HEK293 (cell line): ENCODE results near the gene PLCL1.
A peak's percentile ranks its signal among the peaks of the same experiment; 100 is the strongest.

Experiments used
- BCL11A ChIP-seq: fragments of 450-650 bp; formaldehyde crosslinking; IDR thresholded peaks from 2 replicates; pipeline ENCODE4 v1.5.1; 2016; ENCODE audit warnings: low read depth, missing biosample characterization, missing genetic modification characterization
- HIC1 ChIP-seq: fragments of 450-650 bp; formaldehyde crosslinking; IDR thresholded peaks from 2 replicates; pipeline ENCODE4 v1.5.1; 2016; ENCODE audit warnings: missing biosample characterization, missing genetic modification characterization
- KLF9 ChIP-seq: fragments of 450-650 bp; formaldehyde crosslinking; IDR thresholded peaks from 2 replicates; pipeline ENCODE4 v1.5.1; 2016; ENCODE audit warnings: missing biosample characterization, missing genetic modification characterization, low read depth
- PRDM4 ChIP-seq: fragments of 450-650 bp; formaldehyde crosslinking; IDR thresholded peaks from 2 replicates; pipeline ENCODE4 v1.5.1; 2017; ENCODE audit warnings: missing biosample characterization, missing genetic modification characterization
- ZBTB1 ChIP-seq: fragments of 450-650 bp; formaldehyde crosslinking; IDR thresholded peaks from 2 replicates; pipeline ENCODE4 v1.5.1; 2016; ENCODE audit warnings: missing biosample characterization, missing genetic modification characterization
- ZBTB44 ChIP-seq: fragments of 450-650 bp; IDR thresholded peaks from 2 replicates; pipeline ENCODE4 v1.5.1; 2018; ENCODE audit warnings: missing biosample characterization, mild to moderate bottlenecking, missing genetic modification characterization
- ZFP41 ChIP-seq: fragments of 450-650 bp; formaldehyde crosslinking; IDR thresholded peaks from 2 replicates; pipeline ENCODE4 v1.5.1; 2016; ENCODE audit warnings: missing biosample characterization, missing genetic modification characterization, borderline replicate concordance
- ZNF518A ChIP-seq: fragments of 450-650 bp; formaldehyde crosslinking; conservative IDR thresholded peaks from 2 replicates; pipeline ENCODE4 v1.5.1; 2016; ENCODE audit warnings: low read depth, missing biosample characterization, missing genetic modification characterization
- ZNF596 ChIP-seq: fragments of 450-650 bp; IDR thresholded peaks from 2 replicates; pipeline ENCODE4 v1.5.0; 2018; ENCODE audit warnings: missing biosample characterization, mild to moderate bottlenecking, missing genetic modification characterization, moderate library complexity
- ZNF621 ChIP-seq: fragments of 450-650 bp; formaldehyde crosslinking; IDR thresholded peaks from 2 replicates; pipeline ENCODE4 v1.5.1; 2017; ENCODE audit warnings: missing biosample characterization, missing genetic modification characterization
- ZNF626 ChIP-seq: fragments of 450-650 bp; sonication (Bioruptor Pico); formaldehyde crosslinking; IDR thresholded peaks from 2 replicates; pipeline ENCODE4 v1.5.1; 2018; ENCODE audit warnings: missing biosample characterization, missing genetic modification characterization, inconsistent platforms
- ZNF791 ChIP-seq: fragments of 450-650 bp; formaldehyde crosslinking; IDR thresholded peaks from 2 replicates; pipeline ENCODE4 v1.5.1; 2016; ENCODE audit warnings: missing biosample characterization, missing genetic modification characterization
- TF ChIP-seq, protein P1 (sequence below): fragments of 450-650 bp; formaldehyde crosslinking; IDR thresholded peaks from 2 replicates; pipeline ENCODE4 v1.5.1; 2017; ENCODE audit warnings: missing biosample characterization, missing genetic modification characterization
- TF ChIP-seq, protein P2 (sequence below): fragments of 450-650 bp; formaldehyde crosslinking; IDR thresholded peaks from 2 replicates; pipeline ENCODE4 v1.5.1; 2016; ENCODE audit warnings: missing biosample characterization, missing genetic modification characterization
- TF ChIP-seq, protein P3 (sequence below): fragments of 450-650 bp; formaldehyde crosslinking; IDR thresholded peaks from 2 replicates; pipeline ENCODE4 v1.5.1; 2016; ENCODE audit warnings: missing biosample characterization, missing genetic modification characterization

The PLCL1 gene

GRCh38 chr2:197869501-197870111, 65.2 kb downstream of the PLCL1 start (continued):
- TF ChIP-seq, protein P1, sequence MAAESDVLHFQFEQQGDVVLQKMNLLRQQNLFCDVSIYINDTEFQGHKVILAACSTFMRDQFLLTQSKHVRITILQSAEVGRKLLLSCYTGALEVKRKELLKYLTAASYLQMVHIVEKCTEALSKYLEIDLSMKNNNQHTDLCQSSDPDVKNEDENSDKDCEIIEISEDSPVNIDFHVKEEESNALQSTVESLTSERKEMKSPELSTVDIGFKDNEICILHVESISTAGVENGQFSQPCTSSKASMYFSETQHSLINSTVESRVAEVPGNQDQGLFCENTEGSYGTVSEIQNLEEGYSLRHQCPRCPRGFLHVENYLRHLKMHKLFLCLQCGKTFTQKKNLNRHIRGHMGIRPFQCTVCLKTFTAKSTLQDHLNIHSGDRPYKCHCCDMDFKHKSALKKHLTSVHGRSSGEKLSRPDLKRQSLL (tag by site-specific recombination), result no peak
- TF ChIP-seq ZBTB44 (tag by site-specific recombination) (peak; percentile 59), BCL11A (0 out of 2 replicates have a peak, but pooled peaks have one; percentile 25), KLF9 (tag by site-specific recombination) (no peak), ZNF518A (tag by site-specific recombination) (0 out of 2 replicates have a peak, but pooled peaks have one; percentile 15), ZNF626 (tag by site-specific recombination) (no peak), ZNF791 (tag by site-specific recombination) (no peak), ZNF596 (tag by site-specific recombination) (no peak), ZBTB1 (tag by site-specific recombination) (0 out of 2 replicates have a peak, but pooled peaks have one; percentile 12), PRDM4 (tag by site-specific recombination) (no peak), ZNF621 (tag by site-specific recombination) (no peak), HIC1 (tag by site-specific recombination) (peak; percentile 68), ZFP41 (tag by site-specific recombination) (no peak)
- TF ChIP-seq, protein P2, sequence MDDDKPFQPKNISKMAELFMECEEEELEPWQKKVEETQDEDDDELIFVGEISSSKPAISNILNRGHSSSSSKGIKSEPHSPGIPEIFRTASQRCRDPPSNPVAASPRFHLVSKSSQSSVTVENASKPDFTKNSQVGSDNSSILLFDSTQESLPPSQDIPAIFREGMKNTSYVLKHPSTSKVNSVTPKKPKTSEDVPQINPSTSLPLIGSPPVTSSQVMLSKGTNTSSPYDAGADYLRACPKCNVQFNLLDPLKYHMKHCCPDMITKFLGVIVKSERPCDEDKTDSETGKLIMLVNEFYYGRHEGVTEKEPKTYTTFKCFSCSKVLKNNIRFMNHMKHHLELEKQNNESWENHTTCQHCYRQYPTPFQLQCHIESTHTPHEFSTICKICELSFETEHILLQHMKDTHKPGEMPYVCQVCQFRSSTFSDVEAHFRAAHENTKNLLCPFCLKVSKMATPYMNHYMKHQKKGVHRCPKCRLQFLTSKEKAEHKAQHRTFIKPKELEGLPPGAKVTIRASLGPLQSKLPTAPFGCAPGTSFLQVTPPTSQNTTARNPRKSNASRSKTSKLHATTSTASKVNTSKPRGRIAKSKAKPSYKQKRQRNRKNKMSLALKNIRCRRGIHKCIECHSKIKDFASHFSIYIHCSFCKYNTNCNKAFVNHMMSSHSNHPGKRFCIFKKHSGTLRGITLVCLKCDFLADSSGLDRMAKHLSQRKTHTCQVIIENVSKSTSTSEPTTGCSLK (tag by site-specific recombination), result no peak
- TF ChIP-seq, protein P3, sequence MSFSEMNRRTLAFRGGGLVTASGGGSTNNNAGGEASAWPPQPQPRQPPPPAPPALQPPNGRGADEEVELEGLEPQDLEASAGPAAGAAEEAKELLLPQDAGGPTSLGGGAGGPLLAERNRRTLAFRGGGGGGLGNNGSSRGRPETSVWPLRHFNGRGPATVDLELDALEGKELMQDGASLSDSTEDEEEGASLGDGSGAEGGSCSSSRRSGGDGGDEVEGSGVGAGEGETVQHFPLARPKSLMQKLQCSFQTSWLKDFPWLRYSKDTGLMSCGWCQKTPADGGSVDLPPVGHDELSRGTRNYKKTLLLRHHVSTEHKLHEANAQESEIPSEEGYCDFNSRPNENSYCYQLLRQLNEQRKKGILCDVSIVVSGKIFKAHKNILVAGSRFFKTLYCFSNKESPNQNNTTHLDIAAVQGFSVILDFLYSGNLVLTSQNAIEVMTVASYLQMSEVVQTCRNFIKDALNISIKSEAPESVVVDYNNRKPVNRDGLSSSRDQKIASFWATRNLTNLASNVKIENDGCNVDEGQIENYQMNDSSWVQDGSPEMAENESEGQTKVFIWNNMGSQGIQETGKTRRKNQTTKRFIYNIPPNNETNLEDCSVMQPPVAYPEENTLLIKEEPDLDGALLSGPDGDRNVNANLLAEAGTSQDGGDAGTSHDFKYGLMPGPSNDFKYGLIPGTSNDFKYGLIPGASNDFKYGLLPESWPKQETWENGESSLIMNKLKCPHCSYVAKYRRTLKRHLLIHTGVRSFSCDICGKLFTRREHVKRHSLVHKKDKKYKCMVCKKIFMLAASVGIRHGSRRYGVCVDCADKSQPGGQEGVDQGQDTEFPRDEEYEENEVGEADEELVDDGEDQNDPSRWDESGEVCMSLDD (tag by site-specific recombination), result no peak
